ENCODE results near the gene CLDN22. TPM values are rescaled to one million over a fixed set of nuclear protein-coding genes. Genes with fewer than 3 reads are reported as not detected.
A peak's percentile ranks its signal among the peaks of the same experiment; 100 is the strongest.

CLDN22 gene
- polyA plus RNA-seq, 1 experiment, result 0.06 TPM

- Histone ChIP-seq H3K36me3 (ENCODE audit: control insufficient read depth, insufficient read depth, low read length) (no peaks in the 10 kb centered on the region), H3K4me3 (ENCODE audit: low read depth, low read length) (peak overlapping the region; percentile 15), H3K27me3 (ENCODE audit: control insufficient read depth, insufficient read depth, low read length) (no peaks in the 10 kb centered on the region)
- peak; percentile 88 for DNase-seq (ENCODE audit: low read depth)
- ChIA-PET POLR2A (no interaction called here), CTCF (interaction anchor here (0.9 kb wide), 1 partner anchor 9 kb away, joined by 3 read pairs; no protein-coding TSS in a partner anchor)
- no peak for TF ChIP-seq CTCF (IDR thresholded peaks at IDR 0.05; ENCODE audit: insufficient read depth, low read depth, low read length)
Observed at GRCh38 chr4:183349673-183350072, 29.6 kb upstream of the CLDN22 start.

DNA sequence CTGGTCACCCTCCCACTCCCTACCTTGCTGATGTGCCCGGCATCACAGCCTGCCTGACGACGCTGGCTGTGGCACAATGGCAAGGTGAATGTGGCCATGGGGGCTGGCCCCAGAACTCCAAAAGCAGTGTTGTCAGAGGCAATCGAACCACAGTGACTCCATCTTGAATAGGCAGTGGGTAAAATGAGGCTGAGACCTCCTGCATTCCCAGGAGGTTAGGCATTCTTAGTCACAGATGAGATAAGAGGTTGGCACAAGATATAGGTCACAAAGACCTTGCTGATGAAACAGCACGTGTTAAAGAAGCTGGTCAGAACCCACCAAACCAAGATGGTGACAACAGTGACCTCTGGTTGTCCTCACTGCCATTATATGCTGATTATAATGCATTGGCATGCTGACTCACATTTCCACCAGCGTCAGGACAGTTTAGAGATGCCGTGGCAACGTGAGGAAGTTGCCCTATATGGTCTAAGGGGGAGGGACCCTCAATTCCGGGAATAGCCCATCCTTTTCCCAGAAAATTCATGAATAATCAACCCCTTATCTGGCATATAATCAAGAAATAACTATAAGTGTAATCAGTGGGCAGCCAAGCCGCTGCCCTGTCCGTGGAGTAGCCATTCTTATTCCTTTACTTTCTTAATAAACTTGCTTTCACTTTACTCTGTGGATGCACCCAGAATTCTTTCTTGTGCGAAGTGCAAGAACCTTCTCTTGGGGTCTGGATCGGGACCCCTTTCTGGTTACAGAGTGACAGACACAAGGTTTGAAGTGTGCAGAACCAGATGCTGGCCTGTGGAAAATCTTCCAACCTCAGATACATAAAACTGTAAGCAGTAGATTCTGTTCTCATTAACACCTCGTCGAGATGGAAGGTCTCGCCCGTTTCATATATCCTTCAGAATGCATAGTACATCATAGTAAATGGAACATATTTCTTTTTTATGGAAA, 28.9 kb upstream of the CLDN22 start:
- Histone ChIP-seq H3K36me3 (ENCODE audit: control insufficient read depth, insufficient read depth, low read length) (no peaks in the 10 kb centered on the region), H3K4me3 (ENCODE audit: low read depth, low read length) (peak overlapping the region; percentile 15), H3K27me3 (ENCODE audit: control insufficient read depth, insufficient read depth, low read length) (no peaks in the 10 kb centered on the region)
- ChIA-PET CTCF (interaction anchor here (1.0 kb wide), 1 partner anchor 58 kb away, joined by 3 read pairs; no protein-coding TSS in a partner anchor), POLR2A (no interaction called here)
- TF ChIP-seq CTCF (IDR thresholded peaks at IDR 0.05; ENCODE audit: insufficient read depth, low read depth, low read length), result no peak
- peak; percentile 93 for DNase-seq (ENCODE audit: low read depth)

DNA sequence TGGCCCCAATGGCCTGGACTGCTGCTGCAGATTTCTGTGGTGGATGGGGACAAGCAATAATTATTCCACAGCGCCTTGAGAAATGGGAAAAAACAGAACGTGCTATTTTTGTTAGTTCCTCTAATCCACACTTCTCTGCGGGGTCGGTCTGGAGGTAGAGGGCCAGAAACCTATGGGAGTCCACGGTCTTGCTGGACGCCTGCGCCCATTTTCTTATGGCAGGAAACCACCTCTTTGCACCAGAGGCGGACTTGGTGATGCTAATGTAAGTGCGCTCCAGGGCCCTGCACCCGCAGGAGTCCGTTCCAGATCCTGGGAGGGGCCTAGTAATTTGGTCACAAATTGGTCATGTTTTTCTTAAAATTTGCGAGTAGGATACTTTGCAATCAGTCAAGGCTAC, 28.1 kb upstream of the CLDN22 start:
- H3K4me3 ChIP-seq (ENCODE audit: low read depth, low read length), result no peak overlapping the region
- DNase-seq (ENCODE audit: low read depth), result no peak
- ChIA-PET CTCF (interaction anchor here (1.0 kb wide), 1 partner anchor 59 kb away, joined by 3 read pairs; no protein-coding TSS in a partner anchor), POLR2A (no interaction called here)
- no peaks in the 10 kb centered on the region for H3K27me3 ChIP-seq (ENCODE audit: control insufficient read depth, insufficient read depth, low read length)
- TF ChIP-seq CTCF (IDR thresholded peaks at IDR 0.05; ENCODE audit: insufficient read depth, low read depth, low read length), result no peak
- no peaks in the 10 kb centered on the region for H3K36me3 ChIP-seq (ENCODE audit: control insufficient read depth, insufficient read depth, low read length)

DNA sequence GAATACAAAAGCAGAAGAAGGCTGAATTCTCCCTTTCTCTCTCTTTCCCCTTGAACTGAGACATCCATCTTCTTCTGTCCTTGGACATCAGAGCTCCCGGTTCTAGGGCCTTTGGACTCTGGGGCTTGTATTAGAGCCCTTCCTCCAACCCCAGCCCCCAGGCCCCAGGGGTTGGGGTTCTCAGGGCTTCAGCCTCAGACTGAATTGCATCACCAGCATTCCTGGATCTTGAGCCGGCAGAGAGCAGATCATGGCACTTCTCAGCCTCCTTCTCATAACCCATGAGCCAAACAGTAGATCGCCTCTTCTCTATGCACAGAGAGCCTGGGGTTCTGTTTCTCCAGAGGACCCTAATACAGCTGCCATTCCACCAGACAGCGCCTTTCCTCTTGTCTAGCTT, 27.5 kb upstream of the CLDN22 start:
- POLR2A ChIA-PET, result no interaction called here
- Histone ChIP-seq H3K4me3 (ENCODE audit: low read depth, low read length) (no peak overlapping the region), H3K36me3 (ENCODE audit: control insufficient read depth, insufficient read depth, low read length) (no peaks in the 10 kb centered on the region), H3K27me3 (ENCODE audit: control insufficient read depth, insufficient read depth, low read length) (no peaks in the 10 kb centered on the region)
- no peak for DNase-seq (ENCODE audit: low read depth)
- TF ChIP-seq CTCF (IDR thresholded peaks at IDR 0.05; ENCODE audit: insufficient read depth, low read depth, low read length), result no peak
- CTCF ChIA-PET, result interaction anchor here (0.7 kb wide), 1 partner anchor 51 kb away, joined by 4 read pairs; no protein-coding TSS in a partner anchor

GRCh38 chr4:183347146-183347545, 27.1 kb upstream of the CLDN22 start:
- TF ChIP-seq CTCF (IDR thresholded peaks at IDR 0.05; ENCODE audit: insufficient read depth, low read depth, low read length), result no peak
- DNase-seq (ENCODE audit: low read depth), result no peak
- H3K36me3 ChIP-seq (ENCODE audit: control insufficient read depth, insufficient read depth, low read length), result no peaks in the 10 kb centered on the region
- POLR2A ChIA-PET, result no interaction called here
- H3K4me3 ChIP-seq (ENCODE audit: low read depth, low read length), result no peak overlapping the region
- H3K27me3 ChIP-seq (ENCODE audit: control insufficient read depth, insufficient read depth, low read length), result no peaks in the 10 kb centered on the region
- CTCF ChIA-PET, result interaction anchor here (0.7 kb wide), 1 partner anchor 52 kb away, joined by 4 read pairs; no protein-coding TSS in a partner anchor

Data from BJ (cell line).